ENCODE measurements around the gene MAGT1.
"Not testable (repeated sequence)": the region's sequence is repeated elsewhere in the genome, so short reads cannot be mapped to it uniquely, and the experiment has no call there.

MAGT1 gene

GRCh38 chrX:77821989-77822388 is 73.2 kb downstream of the MAGT1 start:
- DNase-seq, result not testable (repeated sequence)

GRCh38 chrX:77820091-77820727 is 75.0 kb downstream of the MAGT1 start:
- DNase-seq, result peak in 1 of 2 donors; percentile 1

- DNase-seq, result no peak
These were observed 81.0 kb downstream of the MAGT1 start for GRCh38 chrX:77814210-77814609.

GRCh38 chrX:77802201-77802600 is 93.0 kb downstream of the MAGT1 start:
- DNase-seq, result no peak

GRCh38 chrX:77795124-77795523 is 100.1 kb downstream of the MAGT1 start:
- no peak for DNase-seq

- no peak for DNase-seq
These were observed 101.3 kb downstream of the MAGT1 start for GRCh38 chrX:77793946-77794345.

- DNase-seq, result no peak
These were observed 107.2 kb downstream of the MAGT1 start for GRCh38 chrX:77788050-77788449.

GRCh38 chrX:77786365-77786680 is 108.9 kb downstream of the MAGT1 start:
- DNase-seq, result no peak

- DNase-seq, result peak; percentile 60 to 67
These were observed 109.5 kb downstream of the MAGT1 start, which contains the start of gene ATRX for GRCh38 chrX:77785486-77786364. ATRX (minus strand) TSS chrX:77786216; CDS start chrX:77786001, 215 bp downstream.

GRCh38 chrX:77779695-77780094 is 115.5 kb downstream of the MAGT1 start:
- no peak for DNase-seq

GRCh38 chrX:77776659-77777058 is 118.6 kb downstream of the MAGT1 start:
- no peak for DNase-seq

Measured in activated CD4-positive, alpha-beta T cell treated with anti-CD3 and anti-CD28 coated beads for 4 hours (primary cell).